ENCODE results near the gene DNAJC27.

DNA sequence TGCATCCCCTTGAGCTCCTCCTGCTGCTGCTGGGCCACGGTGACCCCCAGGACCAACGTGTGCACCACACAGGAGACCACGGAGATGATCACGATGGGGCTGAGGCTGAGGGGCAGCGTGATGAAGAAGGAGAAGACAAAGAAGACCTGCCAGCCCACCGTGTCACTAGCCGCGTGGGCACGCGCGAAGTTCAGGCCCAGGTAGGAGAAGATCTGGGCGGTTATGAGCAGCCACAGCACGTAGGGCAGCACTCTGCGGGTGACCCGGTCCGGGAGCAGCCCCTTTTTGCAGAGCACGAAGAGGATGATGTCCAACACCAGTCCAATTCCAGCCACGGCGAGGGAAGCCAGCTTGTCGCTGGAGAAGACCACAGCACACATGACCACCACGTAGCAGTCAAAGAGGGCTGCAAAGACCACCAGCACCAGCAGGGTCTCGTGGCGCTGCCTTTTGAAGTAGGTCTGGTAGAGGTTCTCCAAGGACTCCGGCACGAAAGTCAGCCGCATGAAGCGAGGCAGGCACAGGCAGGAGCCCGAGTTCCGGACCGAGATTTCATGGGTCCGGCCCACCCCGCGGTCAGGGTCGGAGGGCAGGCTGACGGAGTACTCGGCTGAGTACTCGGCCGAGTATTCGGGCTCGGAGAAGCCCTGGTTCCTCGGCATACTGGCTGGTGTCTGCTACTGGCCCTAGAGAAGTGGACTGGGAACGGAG, 53.3 kb downstream of the DNAJC27 start:
- TF ChIP-seq CTCF (IDR thresholded peaks at IDR 0.05 in 2 of 3, conservative IDR thresholded peaks at IDR 0.05 in 1 of 3; ENCODE audit: borderline replicate concordance in 1 of 3, insufficient read depth in 1 of 3, low read depth in 2 of 3, low read length in 2 of 3) = no peak
- TF ChIP-seq EZH2 (IDR thresholded peaks at IDR 0.05) = no peak
- no peak for TF ChIP-seq REST (IDR thresholded peaks at IDR 0.05; ENCODE audit: low read depth)
- TF ChIP-seq MAX (IDR thresholded peaks at IDR 0.05) = no peak
- TF ChIP-seq YY1 (IDR thresholded peaks at IDR 0.05; ENCODE audit: extremely low read depth, insufficient replicate concordance, low read depth, low read length) = no peak
- no peak for TF ChIP-seq POLR2A (IDR thresholded peaks at IDR 0.05; ENCODE audit: borderline replicate concordance, extremely low read depth, insufficient read depth, insufficient read length)
- TF ChIP-seq POLR2AphosphoS5 (IDR thresholded peaks at IDR 0.05; ENCODE audit: low read depth, low read length) = no peak
- TF ChIP-seq SP1 (IDR thresholded peaks at IDR 0.05; ENCODE audit: low read depth) = no peak
- TF ChIP-seq JUND (IDR thresholded peaks at IDR 0.05) = no peak
- TF ChIP-seq TCF7L2 (IDR thresholded peaks at IDR 0.05; ENCODE audit: borderline replicate concordance, extremely low read depth, insufficient read depth, insufficient read length) = no peak

Measured in HCT116 (cell line).